ENCODE results near the gene GPD1L.
A peak's percentile ranks its signal among the peaks of the same experiment; 100 is the strongest.

The GPD1L gene

DNA sequence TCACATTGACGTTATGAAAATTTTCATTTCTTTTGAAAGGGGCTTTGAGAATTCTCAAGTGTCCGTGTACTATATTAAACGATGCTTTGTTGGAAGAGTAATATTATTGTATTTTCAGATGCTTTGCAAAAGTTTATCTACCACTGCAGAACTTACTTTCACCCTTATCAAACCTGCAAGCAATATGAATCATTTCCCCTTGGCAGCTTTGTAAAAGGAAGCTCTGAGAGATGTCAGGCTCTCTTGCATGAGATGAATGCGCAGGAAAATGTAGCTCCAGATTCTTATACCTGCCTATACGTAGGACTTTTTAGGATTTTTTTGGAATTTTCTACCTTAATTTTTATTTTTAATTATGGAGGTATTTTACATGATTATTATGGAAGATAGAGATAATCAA is 34.5 kb downstream of the GPD1L start:
- FAIRE-seq: no peak

DNA sequence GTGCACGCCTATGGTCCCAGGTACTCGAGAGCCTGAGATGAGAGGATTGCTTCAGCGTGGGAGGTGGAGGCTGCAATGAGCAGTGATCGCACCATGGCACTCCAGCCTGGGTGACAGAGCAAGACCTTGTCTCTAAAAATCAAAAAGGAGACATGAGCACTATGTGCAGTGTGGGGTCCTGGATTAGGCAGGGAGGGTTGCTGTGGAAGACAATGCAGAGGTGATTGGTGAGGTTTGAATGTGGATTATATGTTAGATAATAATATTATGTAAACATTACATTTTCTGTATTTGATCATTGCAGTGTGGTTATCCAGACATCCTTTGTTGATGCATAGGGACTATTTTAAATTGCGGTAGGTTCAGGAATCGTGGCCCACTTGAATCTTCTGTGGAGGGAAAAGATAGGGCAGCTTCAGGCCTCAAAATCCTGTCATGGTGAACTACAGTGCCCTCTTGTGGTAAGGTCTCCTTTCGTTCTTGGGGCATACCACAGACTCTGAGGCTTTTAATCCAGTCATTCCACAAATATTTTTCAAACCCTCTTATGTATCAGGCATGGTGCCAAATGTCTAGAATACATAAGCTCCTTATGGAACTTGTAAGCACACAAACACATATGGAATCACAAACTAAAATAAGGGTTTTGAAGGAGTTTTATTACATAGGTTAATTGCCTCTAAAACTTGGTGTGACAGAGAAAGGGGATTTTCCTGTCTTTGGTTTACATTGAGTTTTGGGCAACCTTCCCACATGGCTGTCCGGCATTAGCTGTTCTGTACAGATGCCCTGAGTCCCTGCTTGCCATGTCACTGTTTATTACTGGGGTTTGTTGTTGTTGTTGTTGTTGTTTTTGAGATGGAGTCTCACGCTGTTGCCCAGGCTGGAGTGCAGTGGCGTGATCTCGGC is 37.7 kb downstream of the GPD1L start:
- FAIRE-seq: peak; percentile 85

DNA sequence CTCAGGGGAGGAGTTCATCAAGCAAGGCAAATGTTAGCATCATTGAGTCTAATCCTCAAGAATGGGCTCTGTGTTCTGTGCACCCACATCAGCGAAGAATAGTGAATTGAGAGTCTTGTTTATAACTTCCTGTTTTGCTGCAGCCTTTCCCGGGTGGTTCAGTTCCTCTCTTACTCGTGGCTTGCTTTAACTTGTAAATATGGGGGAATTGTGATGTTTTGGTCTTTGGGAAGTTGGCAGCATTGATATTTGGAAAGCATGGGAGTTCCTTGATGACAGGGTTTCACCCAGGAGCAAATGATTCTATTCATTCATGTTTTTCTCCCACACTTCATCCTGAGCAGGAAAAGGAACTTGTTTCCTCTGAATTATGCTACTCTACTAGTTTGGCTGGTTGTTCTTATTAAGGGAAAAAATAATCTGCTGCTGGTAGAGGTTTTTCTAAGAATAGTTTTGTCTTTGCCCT is 40.4 kb downstream of the GPD1L start:
- FAIRE-seq: no peak

DNA sequence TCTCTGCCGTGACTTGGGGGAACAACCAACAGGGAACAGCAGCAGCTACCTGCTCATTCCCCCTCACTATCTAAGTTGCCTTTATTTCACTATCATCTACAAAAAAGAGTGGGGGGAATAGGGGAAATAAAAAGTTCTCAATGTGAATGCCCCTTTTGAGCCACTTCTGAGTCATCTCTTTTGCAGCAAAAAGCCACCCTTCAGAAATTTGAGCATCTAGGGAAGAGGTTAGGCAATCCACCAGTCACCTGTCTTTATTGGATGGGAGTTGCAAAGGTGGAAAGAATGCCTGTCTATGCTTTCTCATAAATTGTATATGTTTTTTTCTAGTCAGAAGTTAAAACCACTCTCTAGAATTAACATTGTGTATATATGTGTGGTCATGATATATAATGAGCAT is 41.1 kb downstream of the GPD1L start:
- no peak for FAIRE-seq

DNA sequence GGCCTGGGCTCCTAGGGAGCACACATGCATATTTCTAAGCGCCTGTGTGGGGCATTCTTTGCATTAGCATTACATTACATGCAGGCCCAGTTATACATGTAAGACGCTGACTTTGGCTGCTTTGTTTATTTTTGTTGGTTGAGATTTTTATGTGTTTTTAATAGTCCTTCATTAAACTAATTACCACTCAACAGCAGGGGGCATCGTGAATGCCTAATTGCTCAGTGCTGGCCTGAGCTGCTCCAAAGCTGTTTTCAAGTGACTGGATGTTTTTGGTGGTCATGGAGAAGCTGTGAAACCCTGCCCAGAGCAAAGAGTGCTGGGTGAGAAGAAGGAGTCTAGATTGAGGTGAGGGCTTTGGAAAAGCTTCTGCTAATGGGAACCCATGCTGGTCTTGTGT is 41.5 kb downstream of the GPD1L start:
- no peak for FAIRE-seq

DNA sequence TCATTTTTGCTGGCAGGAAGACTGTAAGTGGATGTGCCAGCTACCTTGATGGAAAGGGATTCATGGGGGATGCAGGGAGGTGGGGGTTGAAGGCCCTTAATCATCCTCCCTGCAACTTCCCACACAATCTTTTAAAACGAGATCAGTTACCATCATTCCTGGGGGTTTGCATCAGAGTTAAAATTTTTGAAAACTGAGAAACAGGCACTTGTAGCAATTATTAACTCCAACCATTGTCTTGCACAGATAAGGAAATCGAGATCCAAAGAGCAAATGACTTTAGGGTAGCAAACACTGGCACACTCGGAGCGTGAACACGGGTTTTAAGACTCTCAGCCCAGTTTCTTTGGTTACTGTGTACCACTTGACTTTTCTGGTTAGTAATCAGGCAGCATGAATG is 41.9 kb downstream of the GPD1L start:
- FAIRE-seq: no peak

DNA sequence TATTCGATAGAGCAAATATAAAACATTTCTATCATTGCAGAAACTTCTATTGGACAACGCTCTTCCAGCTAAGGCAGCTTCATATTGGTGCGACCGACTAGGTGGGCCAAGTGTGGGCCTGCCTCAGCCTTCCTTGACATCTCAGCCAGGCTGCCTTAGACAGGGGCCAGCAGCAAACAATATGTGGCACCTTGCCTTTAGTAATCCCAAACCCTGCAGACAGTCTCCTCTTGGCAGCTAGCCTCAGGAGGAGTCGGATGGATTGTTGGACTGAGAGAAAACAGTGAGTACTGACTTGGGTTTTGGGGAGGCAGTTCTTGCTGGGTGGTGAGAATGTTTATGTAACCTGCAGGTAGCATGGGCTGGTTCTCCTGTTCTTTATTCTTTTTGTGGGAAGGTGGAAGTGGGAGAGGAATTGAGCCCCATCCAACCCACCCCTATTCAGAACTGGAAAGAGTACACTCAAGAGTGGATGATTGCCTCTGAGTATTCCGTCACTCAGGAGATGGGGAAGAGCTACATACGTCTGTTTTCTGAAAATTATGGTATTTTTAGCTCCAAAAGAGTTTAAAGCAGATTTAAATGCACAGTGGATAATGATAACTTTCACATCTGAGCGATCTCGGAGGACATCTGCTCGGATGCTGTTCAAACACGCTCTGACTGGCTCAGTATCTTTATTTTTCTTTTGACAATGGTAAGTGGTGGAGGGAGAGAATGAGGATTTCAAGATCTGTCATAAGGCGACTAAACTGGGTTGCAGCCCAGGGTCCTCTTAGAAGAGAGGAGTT is 47.2 kb downstream of the GPD1L start:
- FAIRE-seq: no peak

DNA sequence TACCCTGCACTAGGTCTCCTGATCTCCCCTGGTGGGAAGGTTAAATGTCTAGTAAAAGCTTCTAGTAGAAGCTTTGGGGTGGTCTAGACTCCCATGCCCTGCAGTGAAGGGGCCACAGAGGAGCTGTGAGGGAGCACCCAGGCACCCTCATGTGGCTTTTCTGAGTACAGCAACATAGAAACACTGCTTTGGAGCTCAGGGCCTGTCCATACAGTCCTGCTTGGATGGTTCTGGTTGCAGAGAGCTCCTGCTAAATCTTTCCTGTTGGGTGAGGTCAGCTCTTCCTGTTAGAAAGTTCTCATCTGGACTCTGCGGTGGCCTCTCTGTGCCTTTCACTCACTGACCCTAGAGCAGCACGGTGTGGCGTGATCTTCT is 47.8 kb downstream of the GPD1L start:
- FAIRE-seq: no peak

DNA sequence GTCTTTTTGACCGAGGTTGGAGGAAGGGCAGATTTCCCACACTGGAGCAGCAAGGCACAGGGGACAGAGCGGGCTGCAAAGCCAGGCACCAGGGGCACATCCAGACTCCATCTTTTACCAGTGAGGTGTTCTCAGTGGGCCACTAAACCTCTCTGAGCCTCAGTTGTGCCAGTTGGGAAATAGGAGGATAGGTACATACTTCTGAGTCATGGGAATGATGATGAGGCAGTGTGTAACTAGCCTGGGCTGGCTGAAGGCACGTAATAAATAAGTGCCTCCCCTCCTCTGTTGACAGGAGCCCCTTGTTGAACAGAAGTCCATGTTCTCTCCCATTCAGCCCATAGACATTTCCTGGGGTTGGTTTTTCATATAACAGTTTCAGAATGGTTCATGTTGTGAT is 48.7 kb downstream of the GPD1L start:
- no peak for FAIRE-seq

DNA sequence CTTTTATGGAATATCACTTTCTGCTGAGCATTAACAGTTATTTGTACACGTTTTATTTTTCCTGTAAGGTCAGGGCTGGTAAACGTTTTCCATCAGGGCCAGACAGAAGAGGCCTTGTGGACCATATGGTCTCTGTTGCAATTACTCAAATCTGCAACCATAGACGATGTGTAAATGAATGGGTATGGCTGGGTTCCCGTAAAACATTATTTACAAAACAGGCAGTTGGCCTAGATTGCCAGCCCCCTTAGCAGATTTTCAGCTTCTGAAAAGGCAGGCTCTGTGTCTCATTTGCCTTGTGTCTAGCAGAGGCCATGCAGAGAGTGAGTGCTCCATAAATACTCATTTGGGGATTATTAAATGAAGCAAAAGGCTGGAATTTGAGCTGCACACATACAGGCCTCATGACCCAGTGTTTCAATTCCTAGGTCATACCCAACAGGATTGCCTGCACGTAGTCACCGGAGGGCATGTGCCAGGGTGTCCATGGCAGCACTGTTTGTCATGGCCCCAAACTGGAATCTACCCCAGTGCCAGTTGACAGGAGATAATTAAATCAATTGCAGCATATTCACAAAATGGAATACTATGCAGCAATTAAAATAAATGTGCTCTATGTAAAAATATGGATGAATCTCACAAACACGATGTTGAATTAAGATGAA is 51.3 kb downstream of the GPD1L start:
- no peak for FAIRE-seq

DNA sequence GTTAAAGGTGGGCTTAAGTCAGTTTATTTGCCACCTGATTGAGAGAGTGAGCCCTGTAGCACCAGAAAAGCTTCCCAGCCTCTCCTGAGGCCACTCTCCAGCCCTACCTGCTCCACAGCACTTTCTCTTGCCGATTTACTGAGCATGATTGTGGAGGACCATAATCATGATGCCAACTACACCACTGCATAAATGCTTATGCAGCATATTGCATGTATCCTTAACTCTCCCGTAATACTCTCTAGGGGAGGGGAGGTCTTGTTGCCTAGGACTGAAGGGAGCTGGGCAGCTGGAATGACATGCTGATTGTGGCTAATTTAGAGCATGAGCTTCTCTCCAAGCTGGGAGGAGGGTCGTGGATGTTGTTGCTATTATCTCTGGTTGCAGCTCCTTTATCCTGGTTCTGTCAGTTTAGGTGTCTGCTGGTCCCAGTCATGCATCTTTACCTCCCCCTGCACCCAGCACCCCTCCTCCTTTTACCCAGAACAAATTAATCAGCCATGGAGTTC is 54.3 kb downstream of the GPD1L start:
- FAIRE-seq: no peak

DNA sequence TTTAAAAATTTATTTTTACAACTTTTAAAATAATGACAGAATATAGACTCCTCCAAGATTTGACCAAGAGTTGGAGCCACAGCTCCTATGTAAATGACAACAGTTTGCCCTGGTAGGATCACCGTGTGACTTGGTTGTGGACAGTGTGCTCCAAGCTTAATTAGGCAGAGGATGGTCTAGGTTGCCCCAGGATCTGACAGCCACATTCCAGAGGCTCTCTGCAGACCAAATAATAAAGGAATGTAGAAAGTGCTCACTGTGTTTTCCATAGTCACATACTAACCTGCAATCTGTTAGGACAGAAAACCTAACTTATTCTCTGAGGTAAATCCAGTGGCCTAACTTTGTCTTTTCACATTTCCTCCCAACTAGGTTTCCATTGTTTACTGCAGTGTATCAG is 59.0 kb downstream of the GPD1L start:
- FAIRE-seq: no peak

DNA sequence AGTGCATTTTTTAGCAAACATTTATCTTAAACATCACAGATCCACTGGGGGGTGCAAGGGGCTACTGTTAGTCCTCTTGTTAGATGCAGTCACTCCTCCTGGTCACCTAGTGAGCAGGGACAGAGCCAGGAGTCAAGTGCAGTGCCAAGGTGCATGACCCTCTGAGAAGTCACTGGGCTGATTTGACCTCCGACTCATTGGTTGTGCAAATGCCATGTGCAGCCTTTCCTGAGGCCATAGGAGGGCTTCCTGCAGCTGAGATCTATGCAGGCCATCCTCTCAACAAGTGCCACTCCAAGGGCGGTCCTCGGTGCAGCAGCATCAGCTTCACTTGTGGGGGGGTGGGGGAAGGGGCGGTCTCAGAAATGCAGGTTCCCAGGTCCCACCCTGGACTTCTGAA is 60.2 kb downstream of the GPD1L start:
- FAIRE-seq: no peak

DNA sequence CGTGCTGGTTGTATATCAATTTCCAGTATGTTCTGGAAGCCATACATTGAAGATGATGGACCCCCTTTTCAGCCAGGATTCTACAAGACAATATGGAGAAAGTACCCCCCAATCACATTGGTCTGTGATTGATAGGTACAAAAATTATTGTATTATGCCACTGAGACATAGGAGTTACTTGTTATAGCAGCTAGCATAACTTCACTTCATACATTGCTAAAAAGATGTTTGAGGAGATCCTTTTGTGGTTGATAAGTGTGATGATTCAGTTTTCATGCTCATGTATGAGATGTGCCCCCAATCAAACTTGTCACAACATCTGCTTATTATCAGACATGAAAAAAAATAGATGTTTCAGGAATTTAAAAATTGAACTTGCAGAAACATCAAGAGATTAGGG is 66.0 kb downstream of the GPD1L start:
- FAIRE-seq: no peak

DNA sequence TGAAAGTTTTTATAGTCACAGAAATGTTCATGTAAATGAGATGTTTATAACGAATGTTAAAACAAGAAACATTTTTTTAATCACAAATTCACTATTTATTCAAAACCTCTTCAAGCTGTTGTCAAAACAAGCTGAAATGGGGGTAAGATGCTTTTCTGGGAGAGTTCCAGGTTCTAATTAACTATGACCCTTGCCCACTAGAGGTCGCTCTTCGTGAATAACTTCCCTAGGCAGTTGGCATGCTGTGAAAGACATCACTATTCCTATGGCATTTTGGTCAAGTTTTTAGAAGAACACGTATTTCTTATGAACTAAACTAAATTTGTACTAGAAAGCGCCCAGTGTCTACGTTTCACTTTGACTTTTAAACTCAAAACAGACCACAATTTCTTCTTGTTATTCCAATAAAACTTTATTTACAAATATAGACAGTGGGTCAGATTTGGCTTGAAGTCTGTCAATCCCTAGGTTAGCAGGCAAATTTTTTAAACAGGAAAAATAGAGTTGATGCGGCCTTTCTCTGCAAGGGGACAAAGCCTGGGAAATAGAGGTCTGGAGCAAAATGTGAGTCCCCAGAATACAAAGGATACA is 69.3 kb downstream of the GPD1L start:
- no peak for FAIRE-seq

DNA sequence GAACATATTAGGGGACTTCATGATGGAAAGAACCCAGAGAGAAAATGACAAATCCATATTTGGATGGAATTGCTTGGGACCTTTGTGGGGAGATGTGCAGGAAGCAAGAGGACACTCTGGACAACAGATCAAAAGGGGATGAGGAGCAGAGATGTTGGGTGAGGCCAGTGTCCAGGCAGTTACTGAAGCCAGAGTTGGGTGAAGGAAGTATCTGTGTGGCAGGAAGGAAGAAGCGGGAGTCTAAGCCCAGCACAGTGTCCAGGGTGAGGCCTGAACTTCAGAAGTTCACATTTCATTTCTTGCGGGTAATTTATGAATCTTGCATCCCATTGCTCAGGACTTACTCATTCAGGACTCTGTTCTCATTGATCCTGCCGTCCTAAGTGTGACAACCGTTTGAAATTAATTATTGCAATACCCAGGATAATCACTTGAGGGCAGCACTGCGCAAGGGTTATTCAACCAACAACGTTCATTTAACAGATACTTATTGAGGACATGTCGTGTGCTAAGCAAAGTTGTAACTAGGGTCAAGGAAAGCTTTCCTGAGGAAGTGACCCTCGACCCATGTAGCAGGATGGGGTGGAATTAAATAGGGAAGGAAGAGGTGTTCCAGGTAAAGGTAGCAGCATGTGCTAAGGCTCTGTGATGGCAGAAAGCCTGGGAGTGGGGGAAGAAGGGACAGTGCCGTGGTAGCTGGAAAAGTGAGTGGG is 70.7 kb downstream of the GPD1L start:
- no peak for FAIRE-seq

DNA sequence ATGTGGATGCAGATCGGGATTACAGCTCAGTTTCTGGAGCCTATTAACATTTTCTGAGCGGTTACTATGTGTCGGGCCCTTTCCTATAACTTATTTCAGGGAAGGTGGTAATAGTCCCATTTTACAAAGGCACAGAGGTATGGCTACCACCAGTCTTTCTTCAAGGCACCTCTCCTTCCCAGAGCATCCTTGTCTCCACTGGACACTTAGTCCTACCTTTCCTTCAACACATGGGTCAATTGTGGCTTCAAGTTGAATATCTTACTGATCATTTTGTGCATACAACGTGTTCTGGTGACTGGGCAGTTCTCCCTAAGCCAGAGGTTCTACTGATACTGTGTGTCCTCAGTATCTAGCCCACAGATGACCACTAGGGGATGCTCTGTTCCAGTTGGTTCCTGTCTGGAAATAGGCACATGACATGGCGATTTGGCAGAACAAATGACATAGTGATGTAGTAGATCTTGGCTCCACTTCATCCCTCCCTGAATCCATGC is 71.3 kb downstream of the GPD1L start:
- FAIRE-seq: no peak

DNA sequence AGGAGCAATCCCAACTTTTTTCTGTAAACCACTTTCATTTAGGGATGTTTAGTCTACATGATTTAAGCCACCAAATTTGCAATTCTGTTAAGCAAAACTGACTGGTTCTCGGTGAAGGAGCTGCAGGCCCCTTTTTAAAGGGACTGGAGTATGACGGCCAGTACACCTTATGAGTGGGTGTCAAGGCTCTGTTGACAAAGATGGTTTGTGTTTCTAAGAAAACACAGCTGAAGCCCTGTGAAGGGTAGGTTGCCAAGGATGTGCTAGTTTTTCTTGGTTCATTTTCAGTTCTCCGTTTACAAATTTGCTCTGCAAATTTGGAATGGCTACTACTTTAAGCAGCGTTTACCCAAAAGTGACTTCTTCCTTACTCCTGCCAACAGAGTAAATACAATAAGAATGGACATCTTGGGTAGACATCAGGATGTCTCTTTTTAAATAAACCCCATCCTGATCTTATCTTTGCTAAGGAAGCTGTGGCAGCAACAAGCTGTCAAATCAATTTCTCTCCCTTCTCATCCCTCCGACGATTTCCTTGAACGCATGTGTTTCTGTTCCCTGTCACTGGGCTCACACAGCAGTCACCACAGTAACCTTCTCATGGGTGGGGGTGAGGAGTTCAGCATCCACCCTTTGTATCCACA is 73.8 kb downstream of the GPD1L start:
- FAIRE-seq: no peak

DNA sequence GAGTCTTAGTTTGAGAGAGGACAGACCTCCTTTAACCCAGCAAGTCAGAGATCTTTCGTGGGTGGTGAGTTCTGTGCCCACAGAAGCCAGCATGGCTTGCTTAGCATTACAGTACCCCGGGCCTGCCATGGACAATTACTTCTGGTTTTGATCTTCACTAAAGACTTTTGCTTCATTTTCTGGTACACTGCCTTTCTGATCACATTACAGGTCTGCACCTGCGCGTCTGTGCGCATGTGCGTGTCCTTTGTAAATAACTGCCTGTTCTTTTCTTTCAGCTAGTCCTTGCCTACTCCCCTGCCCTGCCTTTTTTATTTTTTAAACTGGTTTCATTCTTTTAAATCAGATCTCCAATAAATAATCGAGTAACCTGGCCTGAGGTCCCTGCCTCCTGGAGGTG is 74.9 kb downstream of the GPD1L start:
- FAIRE-seq: no peak

DNA sequence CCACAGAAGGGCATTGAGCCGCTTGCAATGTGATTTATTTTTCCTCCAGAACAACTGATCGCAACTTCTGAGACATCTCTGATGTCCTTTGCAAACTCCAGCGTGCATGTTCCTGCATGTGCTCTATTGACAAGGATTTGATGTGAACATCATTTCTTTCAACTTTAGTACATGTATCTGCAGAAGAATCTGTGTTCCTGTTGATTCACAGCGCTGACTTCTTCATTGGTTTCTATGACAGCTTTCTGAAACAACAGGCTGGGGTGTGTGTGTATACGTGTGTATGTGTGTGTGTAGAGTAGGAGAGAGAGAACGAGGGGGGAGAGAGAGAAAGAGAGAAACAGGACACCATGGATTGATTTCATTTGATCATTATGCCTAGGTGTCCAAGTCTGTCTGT is 75.4 kb downstream of the GPD1L start:
- FAIRE-seq: no peak

DNA sequence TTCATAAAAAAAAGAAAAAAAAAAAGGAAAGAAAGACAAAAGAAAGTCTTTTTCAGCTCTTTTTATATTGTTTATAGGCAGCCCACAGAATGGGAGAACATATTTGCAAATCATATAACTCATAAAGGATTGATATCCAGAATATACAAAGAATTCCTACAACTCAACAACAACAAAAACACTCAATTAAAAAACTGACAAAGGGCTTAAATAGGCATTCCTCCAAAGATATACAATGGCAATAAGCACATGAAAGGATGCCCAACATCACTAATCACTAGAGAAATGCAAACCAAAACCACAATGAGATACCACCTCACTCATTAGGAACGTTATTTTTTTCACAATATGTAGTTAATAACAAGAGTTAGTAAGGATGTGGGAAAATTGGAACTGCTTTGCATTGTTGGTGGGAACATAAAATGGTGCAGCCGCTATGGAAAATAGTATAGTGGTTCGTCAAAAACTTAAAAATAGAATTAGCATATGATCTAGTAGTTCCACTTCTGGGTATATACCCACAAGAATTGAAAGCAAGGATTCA is 77.8 kb downstream of the GPD1L start:
- no peak for FAIRE-seq

Data from endometrium (tissue), 2 donors.